HEK293T (cell line): ENCODE data around the gene MKX.

Source experiments
- ARNT ChIP-seq: fragments of 450-650 bp; IDR thresholded peaks from 2 replicates; pipeline ENCODE4 v1.6.1; 2017; ENCODE audit warnings: mild to moderate bottlenecking
- BHLHE40 ChIP-seq: fragments of 450-650 bp; IDR thresholded peaks from 2 replicates; pipeline ENCODE4 v1.6.1; 2016; ENCODE audit warnings: mild to moderate bottlenecking, moderate library complexity, borderline replicate concordance
- FOXK2 ChIP-seq: fragments of 450-650 bp; IDR thresholded peaks from 2 replicates; pipeline ENCODE4 v1.6.1; 2016; ENCODE audit warnings: mild to moderate bottlenecking
- FOXM1 ChIP-seq: fragments of 450-650 bp; IDR thresholded peaks from 2 replicates; pipeline ENCODE4 v1.6.1; 2017; ENCODE audit warnings: mild to moderate bottlenecking, borderline replicate concordance
- L3MBTL2 ChIP-seq: fragments of 450-650 bp; conservative IDR thresholded peaks from 2 replicates; pipeline ENCODE4 v1.6.1; 2016; ENCODE audit warnings: mild to moderate bottlenecking
- PKNOX1 ChIP-seq: fragments of 450-650 bp; IDR thresholded peaks from 2 replicates; pipeline ENCODE4 v1.6.1; 2016
- ZNF384 ChIP-seq: fragments of 450-650 bp; IDR thresholded peaks from 2 replicates; pipeline ENCODE4 v1.6.1; 2016

DNA sequence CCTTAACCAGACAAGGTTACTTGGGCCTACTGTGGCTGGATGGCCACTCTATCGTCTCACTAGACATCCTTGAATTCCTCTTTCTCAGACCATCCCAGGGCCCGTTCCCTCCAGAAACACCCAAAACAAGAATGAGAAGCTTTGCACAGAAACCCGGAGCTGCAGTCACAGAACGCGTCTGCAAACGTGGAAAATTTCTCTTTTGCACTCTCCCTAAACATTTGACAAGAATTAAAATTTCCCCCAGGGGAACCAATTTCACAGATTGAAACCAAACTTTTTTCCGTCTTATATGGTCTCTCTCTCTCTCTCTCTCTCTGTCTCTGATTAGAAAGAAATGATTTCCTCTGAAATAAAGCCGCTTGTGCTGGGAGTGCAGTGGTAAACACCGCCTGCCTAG, 120.7 kb downstream of the MKX start:
- TF ChIP-seq FOXK2: no peak
- TF ChIP-seq ARNT: no peak
- TF ChIP-seq L3MBTL2: no peak
- TF ChIP-seq ZNF384: no peak
- no peak for TF ChIP-seq PKNOX1
- TF ChIP-seq BHLHE40: no peak
- TF ChIP-seq FOXM1: no peak
